PFSK-1 (cell line): Measurements from ENCODE around the gene THSD4.

Experiments
- FOXP2 ChIP-seq: optimal IDR thresholded peaks from 2 replicates; pipeline ENCODE3; 2011; ENCODE audit warnings: borderline replicate concordance, control low read depth, inconsistent platforms; ENCODE audit not compliant: insufficient read depth; ENCODE audit errors: extremely low read length, extremely low read depth
- POLR2AphosphoS5 ChIP-seq: IDR thresholded peaks from 2 replicates; pipeline ENCODE4 v1.6.1; 2012; ENCODE audit warnings: low read depth, mild to moderate bottlenecking, control low read depth, low read length, moderate library complexity
- SIN3A ChIP-seq: IDR thresholded peaks from 2 replicates; pipeline ENCODE4 v1.6.1; 2012; ENCODE audit warnings: mild to moderate bottlenecking, low read length, moderate library complexity, borderline replicate concordance; ENCODE audit not compliant: insufficient read depth
- TAF1 ChIP-seq: IDR thresholded peaks from 2 replicates; pipeline ENCODE4 v1.6.1; 2012; ENCODE audit warnings: low read length, control low read depth, borderline replicate concordance; ENCODE audit not compliant: insufficient read depth
- TF ChIP-seq, protein P1 (sequence below), 2 experiments: IDR thresholded peaks; 2 replicates each; pipeline versions ENCODE4 v1.6.1 to v1.8.0; 2011 to 2012; ENCODE audit warnings: low read depth in 2 of 2, low read length in 2 of 2, control low read depth in 1 of 2, inconsistent platforms in 1 of 2, mild to moderate bottlenecking in 1 of 2, moderate library complexity in 1 of 2; ENCODE audit not compliant: insufficient read depth in 1 of 2

THSD4 gene

GRCh38 chr15:71566226-71566625, 451.0 kb downstream of the THSD4 start:
- TF ChIP-seq FOXP2 (no peak), SIN3A (no peak), POLR2AphosphoS5 (no peak), TAF1 (no peak)
- TF ChIP-seq, protein P1, sequence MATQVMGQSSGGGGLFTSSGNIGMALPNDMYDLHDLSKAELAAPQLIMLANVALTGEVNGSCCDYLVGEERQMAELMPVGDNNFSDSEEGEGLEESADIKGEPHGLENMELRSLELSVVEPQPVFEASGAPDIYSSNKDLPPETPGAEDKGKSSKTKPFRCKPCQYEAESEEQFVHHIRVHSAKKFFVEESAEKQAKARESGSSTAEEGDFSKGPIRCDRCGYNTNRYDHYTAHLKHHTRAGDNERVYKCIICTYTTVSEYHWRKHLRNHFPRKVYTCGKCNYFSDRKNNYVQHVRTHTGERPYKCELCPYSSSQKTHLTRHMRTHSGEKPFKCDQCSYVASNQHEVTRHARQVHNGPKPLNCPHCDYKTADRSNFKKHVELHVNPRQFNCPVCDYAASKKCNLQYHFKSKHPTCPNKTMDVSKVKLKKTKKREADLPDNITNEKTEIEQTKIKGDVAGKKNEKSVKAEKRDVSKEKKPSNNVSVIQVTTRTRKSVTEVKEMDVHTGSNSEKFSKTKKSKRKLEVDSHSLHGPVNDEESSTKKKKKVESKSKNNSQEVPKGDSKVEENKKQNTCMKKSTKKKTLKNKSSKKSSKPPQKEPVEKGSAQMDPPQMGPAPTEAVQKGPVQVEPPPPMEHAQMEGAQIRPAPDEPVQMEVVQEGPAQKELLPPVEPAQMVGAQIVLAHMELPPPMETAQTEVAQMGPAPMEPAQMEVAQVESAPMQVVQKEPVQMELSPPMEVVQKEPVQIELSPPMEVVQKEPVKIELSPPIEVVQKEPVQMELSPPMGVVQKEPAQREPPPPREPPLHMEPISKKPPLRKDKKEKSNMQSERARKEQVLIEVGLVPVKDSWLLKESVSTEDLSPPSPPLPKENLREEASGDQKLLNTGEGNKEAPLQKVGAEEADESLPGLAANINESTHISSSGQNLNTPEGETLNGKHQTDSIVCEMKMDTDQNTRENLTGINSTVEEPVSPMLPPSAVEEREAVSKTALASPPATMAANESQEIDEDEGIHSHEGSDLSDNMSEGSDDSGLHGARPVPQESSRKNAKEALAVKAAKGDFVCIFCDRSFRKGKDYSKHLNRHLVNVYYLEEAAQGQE (IDR thresholded peaks at IDR 0.05; ENCODE audit: insufficient read depth in 1 of 2, low read depth in 2 of 2, low read length in 2 of 2): no peak

DNA sequence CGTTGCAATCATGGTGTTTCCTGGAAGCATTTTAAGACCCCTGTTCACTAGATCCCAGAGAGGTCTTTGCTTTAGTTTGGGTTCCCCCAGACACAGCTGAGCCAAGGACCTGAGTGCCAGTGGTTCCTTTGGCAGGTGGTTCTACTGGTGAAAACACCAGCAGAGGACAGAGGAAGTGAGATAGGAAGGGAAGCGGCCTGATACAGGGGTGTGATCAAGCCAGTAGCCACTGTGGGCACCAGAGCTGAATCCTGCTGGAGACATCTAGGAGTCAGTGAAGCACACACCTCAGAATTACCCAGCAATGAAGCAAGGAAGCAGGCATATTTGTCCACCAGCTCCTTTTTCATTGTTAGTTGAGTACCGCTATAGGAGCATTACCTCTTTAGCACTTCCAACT, 451.9 kb downstream of the THSD4 start:
- TF ChIP-seq TAF1 (no peak), POLR2AphosphoS5 (no peak), FOXP2 (no peak), SIN3A (no peak)
- TF ChIP-seq, protein P1 (IDR thresholded peaks at IDR 0.05; ENCODE audit: insufficient read depth in 1 of 2, low read depth in 2 of 2, low read length in 2 of 2): no peak

GRCh38 chr15:71568227-71568626, 453.0 kb downstream of the THSD4 start:
- TF ChIP-seq FOXP2: no peak
- TF ChIP-seq, protein P1 (IDR thresholded peaks at IDR 0.05; ENCODE audit: insufficient read depth in 1 of 2, low read depth in 2 of 2, low read length in 2 of 2): no peak
- TF ChIP-seq TAF1: no peak
- no peak for TF ChIP-seq SIN3A
- TF ChIP-seq POLR2AphosphoS5: no peak

DNA sequence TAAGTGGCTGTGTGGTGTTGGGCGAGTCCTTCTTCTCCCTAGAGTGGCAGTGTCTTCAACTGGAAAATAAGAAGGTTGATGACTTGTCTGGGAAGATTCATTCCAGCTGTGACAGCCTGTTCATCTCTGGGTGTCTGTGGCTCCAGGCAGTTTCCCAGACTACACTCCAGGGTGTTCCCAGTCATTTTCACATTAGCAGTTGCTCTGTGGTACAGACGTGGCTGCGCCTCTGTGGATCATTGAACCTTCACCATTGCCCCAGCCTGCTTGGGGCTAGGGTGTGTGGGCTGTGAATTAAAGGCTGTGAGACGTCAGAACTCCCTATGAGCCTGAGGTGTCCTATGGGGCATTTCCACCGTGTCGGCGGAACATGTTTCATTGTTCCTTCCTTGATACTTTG, 455.5 kb downstream of the THSD4 start:
- TF ChIP-seq SIN3A (no peak), TAF1 (no peak)

GRCh38 chr15:71571641-71572040, 456.4 kb downstream of the THSD4 start:
- TF ChIP-seq POLR2AphosphoS5: no peak
- no peak for TF ChIP-seq FOXP2
- TF ChIP-seq, protein P1 (IDR thresholded peaks at IDR 0.05; ENCODE audit: insufficient read depth in 1 of 2, low read depth in 2 of 2, low read length in 2 of 2): no peak
- no peak for TF ChIP-seq TAF1
- TF ChIP-seq SIN3A: no peak

DNA sequence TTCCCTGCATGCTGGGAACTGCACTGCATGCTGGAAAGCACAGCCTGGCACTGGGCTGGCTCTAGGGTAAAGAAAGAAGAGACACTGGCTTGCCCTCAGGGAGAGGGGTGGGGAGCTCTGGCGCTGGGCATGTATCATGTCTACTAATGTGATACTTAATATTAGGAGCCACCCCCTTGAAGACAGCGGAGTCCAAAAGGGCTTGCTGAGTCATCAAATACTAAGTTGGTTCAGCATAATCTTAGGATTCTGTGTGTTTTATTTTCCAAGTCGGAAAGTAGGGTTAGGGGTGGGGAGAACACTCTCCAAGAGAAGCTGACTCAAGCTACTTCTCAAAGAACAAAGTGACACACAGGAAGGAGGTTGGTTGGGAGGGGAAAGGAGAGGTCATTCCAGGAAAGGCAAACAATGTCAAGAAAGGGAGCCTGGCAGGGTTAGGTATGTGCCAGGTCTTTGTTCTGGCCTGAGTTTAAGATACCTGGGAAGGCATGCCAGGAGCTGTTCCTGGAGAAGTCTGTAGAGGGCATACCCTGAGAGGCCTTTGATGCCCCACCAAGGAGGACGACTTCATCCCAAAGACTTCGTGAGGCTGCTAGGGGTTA, 457.3 kb downstream of the THSD4 start:
- no peak for TF ChIP-seq POLR2AphosphoS5
- no peak for TF ChIP-seq SIN3A
- TF ChIP-seq, protein P1 (IDR thresholded peaks at IDR 0.05; ENCODE audit: insufficient read depth in 1 of 2, low read depth in 2 of 2, low read length in 2 of 2): no peak
- no peak for TF ChIP-seq TAF1
- TF ChIP-seq FOXP2: no peak
